Esophagus (tissue), 2 donors: Measurements from ENCODE around the gene TCF7L2. TPM values are rescaled to one million over a fixed set of nuclear protein-coding genes. Genes with fewer than 3 reads are reported as not detected.

Source experiments
- H3K27ac ChIP-seq, 2 donors: one replicate each; pipeline ENCODE4 v1.5.1; 2013; ENCODE audit warnings: low read depth in 2 of 2, mild to moderate bottlenecking in 2 of 2, inconsistent platforms in 1 of 2, low read length in 1 of 2, moderate library complexity in 1 of 2
- H3K27me3 ChIP-seq, 2 donors: one replicate each; pipeline ENCODE4 v1.6.1; 2013; ENCODE audit warnings: low read length in 2 of 2, control low read depth in 1 of 2, mild to moderate bottlenecking in 1 of 2; ENCODE audit not compliant: insufficient read depth in 2 of 2, control insufficient read depth in 1 of 2
- H3K36me3 ChIP-seq, 2 donors: one replicate each; pipeline ENCODE4 v1.6.1; 2013; ENCODE audit warnings: low read length in 1 of 2; ENCODE audit not compliant: control insufficient read depth in 2 of 2, insufficient read depth in 2 of 2
- H3K4me1 ChIP-seq, 2 donors: one replicate each; pipeline ENCODE4 v1.6.1; 2013; ENCODE audit warnings: low read length in 1 of 2; ENCODE audit not compliant: control insufficient read depth in 2 of 2, insufficient read depth in 2 of 2
- H3K4me3 ChIP-seq, 2 donors: one replicate each; pipeline ENCODE4 v1.5.1; 2013; ENCODE audit warnings: low read length in 2 of 2, mild to moderate bottlenecking in 2 of 2, low read depth in 1 of 2, moderate library complexity in 1 of 2
- H3K9me3 ChIP-seq, 2 donors: one replicate each; pipeline ENCODE4 v1.6.1; 2013; ENCODE audit warnings: mild to moderate bottlenecking in 2 of 2, low read depth in 1 of 2, low read length in 1 of 2, moderate library complexity in 1 of 2; ENCODE audit not compliant: control insufficient read depth in 2 of 2, insufficient read depth in 1 of 2
- WGBS, 2 donors: extraction: QIAGEN DNeasy Blood & Tissue Kit; methylation state at CpG; one replicate each; pipeline ENCODE4 v1.1.7; 2013; 5-methylcytosine and 5-hydroxymethylcytosine counted together
- polyA plus RNA-seq, 2 donors: library from polyadenylated mRNA; stranded (reverse); fragments of 200-250 nt; gene quantifications; one replicate each; pipeline ENCODE4 v1.2.3, GENCODE V29; 2013
- donor health status: healthy with polysubstance abuse.
- donor health status: Bipolar disorder and iron deficiency.

TCF7L2 gene
- polyA plus RNA-seq, 2 donors, result 5.4 to 7.9 TPM

DNA sequence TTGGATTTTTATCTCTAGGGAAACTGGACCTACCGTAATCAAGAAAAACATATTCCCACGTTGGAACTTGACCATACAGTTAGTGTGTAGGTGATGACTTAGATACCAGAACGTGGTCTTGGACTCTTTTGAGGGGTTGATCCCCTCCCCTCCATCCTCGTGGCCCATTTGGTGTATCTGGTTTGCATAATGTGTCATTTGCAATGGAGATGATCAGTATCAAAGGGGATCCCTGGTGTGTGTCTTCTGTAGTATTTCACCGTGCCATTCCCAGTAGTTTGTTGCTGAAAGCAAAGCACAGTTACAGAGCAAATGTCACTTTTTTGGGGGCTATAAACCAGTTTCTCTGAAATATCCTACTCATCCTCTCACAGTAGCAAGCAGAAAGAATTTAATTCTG, 217.7 kb downstream of the TCF7L2 start:
- no peaks in the 10 kb centered on the region for H3K27me3 ChIP-seq
- H3K9me3 ChIP-seq, result no peaks in the 10 kb centered on the region
- H3K36me3 ChIP-seq, result peaks cover 0 to 2% of the 10 kb centered on the region in 2 donors
- H3K4me3 ChIP-seq, result no peak overlapping the region
- no peaks in the 10 kb centered on the region for H3K4me1 ChIP-seq
- H3K27ac ChIP-seq, result no peak overlapping the region
- WGBS, 2 donors, result 78 to 81% methylated on average over 5 of the region's 5 CpGs

DNA sequence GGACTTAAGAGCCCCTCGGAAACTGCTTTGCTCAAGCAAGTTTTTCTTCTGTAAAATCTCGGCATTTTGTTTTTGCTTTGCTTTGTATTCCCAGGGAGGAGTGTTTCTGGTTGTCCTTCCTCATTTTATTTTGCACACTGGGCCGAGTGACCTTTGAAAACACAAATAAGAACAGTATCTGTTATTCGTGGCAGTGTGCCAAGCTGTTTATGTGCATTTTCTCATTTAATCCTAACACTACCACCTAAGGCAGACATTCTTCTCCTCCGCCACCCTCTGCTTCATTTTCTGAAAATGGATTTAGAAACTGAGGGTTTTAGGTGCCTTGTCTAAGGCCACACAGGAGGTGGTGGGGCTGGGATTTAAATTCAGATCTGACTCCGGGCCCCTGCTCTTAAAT, 218.5 kb downstream of the TCF7L2 start:
- Histone ChIP-seq H3K4me1 (no peaks in the 10 kb centered on the region), H3K27ac (no peak overlapping the region), H3K4me3 (no peak overlapping the region), H3K36me3 (peaks cover 0 to 2% of the 10 kb centered on the region in 2 donors), H3K9me3 (no peaks in the 10 kb centered on the region), H3K27me3 (no peaks in the 10 kb centered on the region)
- 76 to 81% methylated on average over 6 of the region's 6 CpGs for WGBS, 2 donors

DNA sequence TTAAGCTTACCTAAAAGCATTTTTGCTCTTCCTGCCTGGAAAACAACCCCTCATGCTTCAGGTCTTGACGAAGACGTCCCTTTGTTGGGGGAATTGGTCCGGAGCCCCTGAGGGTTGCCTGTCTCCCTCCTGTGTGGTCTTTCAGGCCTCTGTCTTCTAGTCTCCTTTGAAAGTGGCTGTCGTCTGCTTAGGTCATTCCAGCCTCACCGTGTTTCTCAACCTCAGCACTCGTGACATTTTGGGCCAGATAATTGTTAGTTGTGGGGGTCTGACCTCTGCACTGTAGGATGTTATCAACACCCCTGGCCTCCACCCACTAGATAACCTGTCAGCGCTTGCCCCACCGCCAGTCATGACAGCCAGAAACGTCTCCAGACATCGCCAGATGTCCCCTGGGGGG, 219.1 kb downstream of the TCF7L2 start:
- 82 to 86% methylated on average over 10 of the region's 10 CpGs for WGBS, 2 donors
- Histone ChIP-seq H3K9me3 (no peaks in the 10 kb centered on the region), H3K27me3 (no peaks in the 10 kb centered on the region), H3K4me1 (no peaks in the 10 kb centered on the region), H3K4me3 (no peak overlapping the region), H3K36me3 (peaks cover 0 to 2% of the 10 kb centered on the region in 2 donors), H3K27ac (no peak overlapping the region)

DNA sequence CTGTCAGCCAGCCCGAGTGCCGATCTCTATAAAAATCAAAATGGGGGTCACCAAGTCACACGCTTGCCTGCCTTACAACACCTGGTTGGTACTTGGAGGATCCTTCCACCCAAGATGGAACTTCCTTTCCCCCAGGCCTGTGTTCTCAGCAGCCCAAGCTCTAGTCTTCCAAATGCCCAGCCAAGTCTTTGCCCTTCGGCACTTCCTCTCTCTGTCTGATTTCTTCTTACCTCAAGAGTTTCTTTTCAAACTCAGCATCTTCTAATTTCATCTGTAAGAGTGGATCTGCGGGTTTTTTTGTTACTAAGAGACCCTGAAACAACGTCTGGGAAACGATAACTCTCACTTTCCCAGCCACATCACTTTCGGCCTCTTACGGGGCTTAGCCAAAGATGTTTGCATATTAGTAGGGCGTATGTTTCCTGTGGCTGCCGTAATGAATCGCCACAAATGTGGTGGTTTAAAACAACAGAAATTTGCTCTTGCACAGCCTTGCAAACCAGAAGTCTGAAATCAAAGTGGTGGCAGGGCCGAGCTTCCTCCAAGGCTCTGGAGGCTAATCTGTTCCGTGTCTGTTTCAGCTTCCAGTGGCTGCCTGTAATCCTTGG, 219.9 kb downstream of the TCF7L2 start:
- H3K4me3 ChIP-seq, result no peak overlapping the region
- H3K27me3 ChIP-seq, result no peaks in the 10 kb centered on the region
- no peak overlapping the region for H3K27ac ChIP-seq
- H3K9me3 ChIP-seq, result no peaks in the 10 kb centered on the region
- H3K4me1 ChIP-seq, result no peaks in the 10 kb centered on the region
- peaks cover 0 to 2% of the 10 kb centered on the region in 2 donors for H3K36me3 ChIP-seq
- WGBS, 2 donors, result 83 to 85% methylated on average over 14 of the region's 14 CpGs

DNA sequence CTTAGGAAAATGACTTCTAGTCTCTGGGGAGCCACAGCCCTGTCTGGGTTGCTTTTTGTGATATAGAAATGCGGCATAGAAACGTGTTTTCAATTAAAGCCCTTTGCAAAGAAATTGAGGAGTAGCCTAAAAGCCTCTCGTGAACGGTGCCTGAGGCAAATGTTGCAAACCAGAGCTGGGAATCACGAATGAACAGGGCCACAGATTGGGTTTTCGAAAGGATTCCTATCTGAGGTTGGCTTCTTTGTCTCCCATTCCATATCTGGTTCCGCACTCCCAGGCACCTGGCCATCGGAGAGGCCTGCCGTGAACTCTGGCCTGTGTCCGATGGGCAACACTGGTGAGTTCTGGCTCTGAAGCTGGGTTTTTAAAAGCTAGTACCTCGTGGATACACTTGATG, 221.6 kb downstream of the TCF7L2 start:
- Histone ChIP-seq H3K4me1 (no peaks in the 10 kb centered on the region), H3K27me3 (no peaks in the 10 kb centered on the region), H3K4me3 (no peak overlapping the region), H3K27ac (no peak overlapping the region), H3K36me3 (no peaks in the 10 kb centered on the region), H3K9me3 (no peaks in the 10 kb centered on the region)
- WGBS, 2 donors, result 91 to 92% methylated on average over 11 of the region's 11 CpGs

DNA sequence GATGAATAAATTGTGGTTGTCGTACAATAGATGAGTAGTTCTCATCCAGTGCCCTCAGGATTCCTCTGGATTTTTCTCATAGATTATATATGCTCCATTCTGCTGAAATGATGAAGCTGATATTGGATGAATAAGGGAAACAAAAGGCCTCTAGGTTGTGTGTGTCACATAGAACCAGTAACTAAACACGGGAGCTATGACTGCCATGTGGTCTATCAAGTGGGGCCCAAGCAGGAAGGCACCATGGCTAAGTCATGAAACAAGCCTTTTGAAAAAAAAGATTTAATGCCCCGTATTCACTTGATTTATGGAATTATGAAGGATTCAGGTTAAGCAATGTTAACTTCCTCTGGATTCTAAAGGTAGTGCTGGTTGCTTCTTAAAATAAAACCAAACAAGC, 225.1 kb downstream of the TCF7L2 start:
- H3K9me3 ChIP-seq, result no peaks in the 10 kb centered on the region
- whole genome bisulfite sequencing, 2 donors, result 90 to 92% methylated on average over 3 of the region's 3 CpGs
- no peaks in the 10 kb centered on the region for H3K36me3 ChIP-seq

DNA sequence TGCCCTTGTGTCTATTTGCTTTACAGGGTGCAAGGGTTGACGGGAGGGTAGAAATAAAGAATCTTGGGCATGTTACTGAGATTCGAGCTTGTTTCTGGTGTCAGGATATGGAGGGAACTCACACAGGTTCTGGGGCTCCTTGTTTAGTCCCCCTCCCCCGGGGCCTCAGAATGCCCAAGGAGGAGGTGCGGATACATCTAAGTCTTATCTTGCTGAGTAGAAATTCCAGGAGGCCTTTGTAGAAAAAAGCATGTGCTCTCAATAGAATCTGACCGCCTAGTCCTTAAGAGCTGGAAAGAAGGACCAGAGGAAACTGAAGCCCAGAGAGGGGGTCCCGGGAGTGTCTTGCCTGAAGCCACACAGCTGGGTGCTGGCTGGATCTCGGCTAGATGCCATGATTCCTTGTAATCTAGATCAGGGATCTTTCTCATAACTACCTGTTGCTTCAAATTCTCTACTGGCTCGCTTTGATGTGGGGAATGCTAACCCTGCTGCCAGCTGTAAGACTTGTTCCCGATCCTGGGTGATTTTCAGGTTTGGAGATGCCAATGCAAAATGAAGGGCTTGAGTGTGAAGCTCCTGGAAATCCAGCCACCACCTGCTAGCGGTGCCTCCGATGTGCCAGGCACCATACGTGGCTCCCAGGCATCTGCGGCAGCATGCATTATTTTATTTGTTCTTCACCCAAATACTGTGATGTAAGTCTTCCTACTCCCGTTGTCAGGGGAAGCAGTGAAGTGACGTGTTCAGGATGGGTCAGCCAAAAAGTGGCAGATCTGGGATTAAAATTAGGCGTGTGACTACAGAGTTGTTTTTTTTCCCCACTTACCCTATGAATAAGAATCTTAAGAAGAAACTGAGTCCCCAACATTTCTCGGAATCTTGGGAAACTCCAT, 226.0 kb downstream of the TCF7L2 start:
- Histone ChIP-seq H3K27ac (no peak overlapping the region), H3K4me1 (no peaks in the 10 kb centered on the region), H3K9me3 (no peaks in the 10 kb centered on the region), H3K27me3 (no peaks in the 10 kb centered on the region), H3K4me3 (no peak overlapping the region), H3K36me3 (no peaks in the 10 kb centered on the region)
- WGBS, 2 donors, result 63 to 85% methylated on average over 17 of the region's 17 CpGs

More for the DNA sequence above, 225.1 kb downstream of the TCF7L2 start:
- H3K27me3 ChIP-seq, result no peaks in the 10 kb centered on the region
- H3K4me3 ChIP-seq, result no peak overlapping the region
- no peak overlapping the region for H3K27ac ChIP-seq
- H3K4me1 ChIP-seq, result no peaks in the 10 kb centered on the region

DNA sequence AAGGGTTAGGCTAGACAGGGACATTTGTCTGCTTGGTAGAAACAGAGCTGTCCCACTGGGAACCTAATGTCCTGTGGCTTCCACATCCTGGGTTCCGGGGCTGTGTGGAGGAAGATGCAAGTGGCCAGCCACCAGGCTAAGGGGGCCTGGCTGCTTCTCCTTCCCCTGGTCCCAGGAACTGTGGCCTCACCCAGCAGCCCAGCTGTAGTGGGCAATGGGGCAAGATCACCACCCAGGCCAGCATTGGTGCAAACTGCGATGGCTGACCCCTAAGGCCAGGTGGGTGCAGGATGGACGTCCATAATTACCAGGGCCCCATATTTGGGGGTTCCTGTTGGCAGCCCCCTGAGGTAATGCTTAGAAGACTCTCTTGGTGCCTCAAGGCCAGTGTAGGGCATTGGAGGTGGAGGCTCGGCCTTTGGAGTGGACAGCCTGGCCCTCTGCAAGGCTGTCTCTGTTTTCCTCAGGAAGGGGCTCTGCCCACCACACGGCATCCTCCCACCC, 226.7 kb downstream of the TCF7L2 start:
- Histone ChIP-seq H3K27ac (no peak overlapping the region), H3K4me1 (no peaks in the 10 kb centered on the region), H3K36me3 (no peaks in the 10 kb centered on the region), H3K9me3 (no peaks in the 10 kb centered on the region), H3K27me3 (no peaks in the 10 kb centered on the region), H3K4me3 (no peak overlapping the region)
- 75 to 81% methylated on average over 5 of the region's 5 CpGs for WGBS, 2 donors

DNA sequence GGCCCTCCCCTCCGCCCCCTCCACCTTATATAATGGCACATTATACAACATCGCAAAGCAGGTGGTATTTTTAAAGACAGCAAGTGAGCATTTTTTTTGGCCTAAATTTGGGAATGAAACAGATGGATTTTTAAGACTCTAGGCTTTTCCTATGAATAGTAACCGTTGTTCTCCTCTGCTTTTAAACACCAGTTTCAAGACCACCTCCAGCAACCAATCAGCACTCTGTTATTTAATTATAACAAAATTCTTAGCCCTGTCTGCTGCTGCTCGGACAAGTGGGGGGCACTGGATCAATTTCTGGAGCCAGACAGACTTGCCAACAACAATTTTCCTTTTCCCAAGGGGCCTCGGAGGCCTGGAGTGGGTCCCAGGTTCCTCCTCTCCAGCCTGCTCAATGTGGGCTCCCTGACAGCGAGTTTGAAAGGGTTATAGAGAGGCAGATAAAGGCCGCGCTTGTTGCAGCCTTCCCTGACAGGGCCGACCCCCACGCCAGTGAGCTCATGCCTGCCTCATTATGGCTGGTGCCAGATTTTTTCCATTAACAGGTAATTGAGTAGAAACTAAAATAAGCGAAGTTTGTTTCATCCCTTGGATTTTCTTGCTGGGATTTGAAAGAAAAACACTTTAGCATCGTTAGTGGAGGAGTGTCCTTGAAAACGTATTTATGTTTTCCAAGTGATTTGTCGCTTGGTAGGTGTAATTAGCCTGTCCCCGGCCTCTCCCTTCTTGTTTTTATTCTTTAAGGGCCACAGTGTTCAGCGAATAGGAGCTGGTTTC, 227.3 kb downstream of the TCF7L2 start:
- Histone ChIP-seq H3K9me3 (no peaks in the 10 kb centered on the region), H3K36me3 (no peaks in the 10 kb centered on the region), H3K4me3 (no peak overlapping the region), H3K27ac (no peak overlapping the region), H3K4me1 (no peaks in the 10 kb centered on the region), H3K27me3 (no peaks in the 10 kb centered on the region)
- WGBS, 2 donors, result 67 to 74% methylated on average over 16 of the region's 16 CpGs
